Liver (tissue), 9 donors: ENCODE results near the gene CUX1. TPM values are rescaled to one million over a fixed set of nuclear protein-coding genes. Genes with fewer than 3 reads are reported as not detected.

ENCODE experiments used
- DNase-seq: peaks from one replicate; pipeline ENCODE4 v3.0.0-alpha.2; 2017; ENCODE audit warnings: low spot score
- H3K27ac ChIP-seq, 2 donors: one replicate each; pipeline ENCODE4 v1.7.0; 2013; ENCODE audit warnings: inconsistent platforms in 2 of 2, low read length in 2 of 2, control low read depth in 1 of 2, low read depth in 1 of 2, mild to moderate bottlenecking in 1 of 2
- H3K27me3 ChIP-seq, 4 donors: one replicate each; pipeline versions ENCODE4 v1.6.1 to v1.7.0; 2013; ENCODE audit warnings: low read length in 3 of 4, inconsistent platforms in 1 of 4, mild to moderate bottlenecking in 1 of 4, moderate library complexity in 1 of 4; ENCODE audit not compliant: control insufficient read depth in 4 of 4, insufficient read depth in 4 of 4
- H3K36me3 ChIP-seq, 4 donors: one replicate each; pipeline versions ENCODE4 v1.6.1 to v1.7.0; 2013; ENCODE audit warnings: low read length in 3 of 4, mild to moderate bottlenecking in 3 of 4, low read depth in 1 of 4, moderate library complexity in 1 of 4; ENCODE audit not compliant: control insufficient read depth in 4 of 4, insufficient read depth in 3 of 4
- H3K4me1 ChIP-seq, 4 donors: one replicate each; pipeline versions ENCODE4 v1.6.1 to v1.7.0; 2013; ENCODE audit warnings: low read length in 3 of 4, mild to moderate bottlenecking in 3 of 4, moderate library complexity in 1 of 4; ENCODE audit not compliant: control insufficient read depth in 4 of 4, insufficient read depth in 4 of 4
- H3K4me3 ChIP-seq, 3 donors: one replicate each; pipeline versions ENCODE4 v1.6.1 to v1.7.0; 2013; ENCODE audit warnings: low read length in 3 of 3, control low read depth in 1 of 3, low read depth in 1 of 3, mild to moderate bottlenecking in 1 of 3
- H3K9ac ChIP-seq, 2 donors: one replicate each; pipeline ENCODE4 v1.7.0; 2013; ENCODE audit warnings: low read length in 2 of 2, mild to moderate bottlenecking in 2 of 2, moderate library complexity in 2 of 2, control low read depth in 1 of 2, low read depth in 1 of 2
- H3K9me3 ChIP-seq, 4 donors: one replicate each; pipeline versions ENCODE4 v1.6.1 to v1.7.0; 2013; ENCODE audit warnings: low read length in 3 of 4; ENCODE audit not compliant: control insufficient read depth in 4 of 4
- CTCF ChIP-seq: fragments of 150-350 bp; IDR thresholded peaks from 2 replicates; pipeline ENCODE4 v1.5.1; 2017; ENCODE audit warnings: improper control_type of control experiment, low read depth, low read length; ENCODE audit not compliant: missing input control
- EGR1 ChIP-seq, 2 donors: IDR thresholded peaks; 2 replicates each; pipeline ENCODE4 v1.6.1; 2016 to 2018; ENCODE audit warnings: antibody characterized with exemption in 2 of 2, low read depth in 2 of 2
- FOXA1 ChIP-seq: IDR thresholded peaks from 2 replicates; pipeline ENCODE4 v1.6.1; 2016; ENCODE audit warnings: antibody characterized with exemption
- FOXA2 ChIP-seq: IDR thresholded peaks from 2 replicates; pipeline ENCODE4 v1.6.1; 2016; ENCODE audit warnings: antibody characterized with exemption
- GABPA ChIP-seq, 2 donors: IDR thresholded peaks in 1 of 2; conservative IDR thresholded peaks in 1 of 2; 2 replicates each; pipeline ENCODE4 v1.6.1; 2016; ENCODE audit warnings: antibody characterized with exemption in 2 of 2, mild to moderate bottlenecking in 1 of 2, moderate library complexity in 1 of 2
- HNF4A ChIP-seq, 2 donors: conservative IDR thresholded peaks; 2 replicates each; pipeline ENCODE4 v1.6.1; 2016; ENCODE audit warnings: antibody characterized with exemption in 2 of 2, mild to moderate bottlenecking in 2 of 2
- HNF4G ChIP-seq: IDR thresholded peaks from 2 replicates; pipeline ENCODE4 v1.6.1; 2016; ENCODE audit warnings: antibody characterized with exemption
- JUND ChIP-seq, 2 donors: IDR thresholded peaks; 2 replicates each; pipeline ENCODE4 v1.6.1; 2016; ENCODE audit warnings: antibody characterized with exemption in 2 of 2
- MAX ChIP-seq: IDR thresholded peaks from 2 replicates; pipeline ENCODE4 v1.6.1; 2016; ENCODE audit warnings: antibody characterized with exemption
- NR2F2 ChIP-seq: IDR thresholded peaks from 2 replicates; pipeline ENCODE4 v1.6.1; 2016; ENCODE audit warnings: antibody characterized with exemption
- RAD21 ChIP-seq, 2 donors: IDR thresholded peaks; 2 replicates each; pipeline ENCODE4 v1.6.1; 2016; ENCODE audit warnings: antibody characterized with exemption in 2 of 2, mild to moderate bottlenecking in 2 of 2
- RXRA ChIP-seq, 2 donors: IDR thresholded peaks; 2 replicates each; pipeline ENCODE4 v1.6.1; 2017 to 2018; ENCODE audit warnings: antibody characterized with exemption in 2 of 2, mild to moderate bottlenecking in 1 of 2
- SP1 ChIP-seq: IDR thresholded peaks from 2 replicates; pipeline ENCODE4 v1.6.1; 2018; ENCODE audit warnings: antibody characterized with exemption, mild to moderate bottlenecking
- TAF1 ChIP-seq: conservative IDR thresholded peaks from 2 replicates; pipeline ENCODE4 v1.6.1; 2016; ENCODE audit warnings: antibody characterized with exemption, mild to moderate bottlenecking
- YY1 ChIP-seq: IDR thresholded peaks from 2 replicates; pipeline ENCODE4 v1.6.1; 2016; ENCODE audit warnings: antibody characterized with exemption, mild to moderate bottlenecking
- ZBTB33 ChIP-seq: IDR thresholded peaks from 2 replicates; pipeline ENCODE4 v1.6.1; 2016; ENCODE audit warnings: antibody characterized with exemption
- WGBS: extraction: QIAGEN DNeasy Blood & Tissue Kit; methylation state at CpG from one replicate; pipeline ENCODE4 v1.1.7; 2013; 5-methylcytosine and 5-hydroxymethylcytosine counted together
- polyA plus RNA-seq, 2 donors: library from polyadenylated mRNA; stranded (reverse) in 1 of 2; unstranded in 1 of 2; fragments of 200-250 nt in 1 of 2; fragments of >200 nt in 1 of 2; fragmentation: Nextera tagmentation in 1 of 2; extraction: Ambion mirVana in 1 of 2; gene quantifications; one replicate each; pipeline versions ENCODE4 v1.2.1 to v1.2.3, GENCODE V29; 2013 to 2015
- total RNA-seq, 2 donors: library from RNA; depleted of rRNA; stranded (reverse); fragments of >200 nt; gene quantifications; one replicate each; pipeline ENCODE4 v1.2.3, GENCODE V29; 2014
- TF ChIP-seq, protein P1 (sequence below): IDR thresholded peaks from 2 replicates; pipeline ENCODE4 v1.6.1; 2016; ENCODE audit warnings: antibody characterized with exemption
- TF ChIP-seq, protein P2 (sequence below): IDR thresholded peaks from 2 replicates; pipeline ENCODE4 v1.6.1; 2016; ENCODE audit warnings: antibody characterized with exemption, mild to moderate bottlenecking
- donor health status: healthy.
- donor health status: healthy.
- donor health status: healthy.
- donor health status: healthy.
- donor health status: healthy.

Gene CUX1
- total and polyA plus RNA-seq, 4 donors: 18.6 to 40.6 (median 21.4) TPM

DNA sequence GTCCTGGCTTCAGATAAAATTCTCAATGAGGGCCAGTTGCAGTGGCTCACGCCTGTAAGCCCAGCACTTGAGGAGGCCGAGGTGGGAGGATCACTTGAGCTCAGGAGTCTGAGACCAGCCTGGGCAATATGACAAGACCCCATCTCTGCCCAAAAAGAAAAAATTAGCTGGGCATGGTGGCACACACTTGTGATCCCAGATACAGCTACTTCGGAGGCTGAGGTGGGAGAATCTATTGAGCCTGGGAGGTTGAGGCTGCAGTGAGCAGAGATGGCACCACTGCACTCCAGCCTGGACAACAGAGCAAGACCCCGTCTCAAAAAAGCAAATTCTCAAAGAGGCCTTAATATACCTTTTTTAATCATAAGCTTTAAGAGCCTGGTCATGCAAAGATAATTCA lies 142.9 kb downstream of the CUX1 start:
- Histone ChIP-seq H3K4me3 (no peak overlapping the region), H3K27ac (no peak overlapping the region), H3K36me3 (no peaks in the 10 kb centered on the region), H3K9me3 (no peaks in the 10 kb centered on the region), H3K4me1 (peaks cover 0 to 2% (median 0%) of the 10 kb centered on the region in 4 donors), H3K9ac (no peak overlapping the region), H3K27me3 (no peaks in the 10 kb centered on the region)
- 97% methylated on average over 4 of the region's 4 CpGs for whole genome bisulfite sequencing
- DNase-seq: no peak
- TF ChIP-seq EGR1 (IDR thresholded peaks at IDR 0.05; ENCODE audit: low read depth in 2 of 2) (no peak), FOXA2 (no peak), MAX (no peak), NR2F2 (no peak), SP1 (no peak), YY1 (no peak), HNF4G (no peak), ZBTB33 (no peak), CTCF (no peak), RAD21 (IDR thresholded peaks at IDR 0.05) (no peak), HNF4A (conservative IDR thresholded peaks at IDR 0.05) (no peak), FOXA1 (no peak), GABPA (IDR thresholded peaks at IDR 0.05 in 1 of 2, conservative IDR thresholded peaks at IDR 0.05 in 1 of 2) (no peak), JUND (IDR thresholded peaks at IDR 0.05) (no peak), TAF1 (no peak), RXRA (IDR thresholded peaks at IDR 0.05) (no peak)
- TF ChIP-seq, protein P1, sequence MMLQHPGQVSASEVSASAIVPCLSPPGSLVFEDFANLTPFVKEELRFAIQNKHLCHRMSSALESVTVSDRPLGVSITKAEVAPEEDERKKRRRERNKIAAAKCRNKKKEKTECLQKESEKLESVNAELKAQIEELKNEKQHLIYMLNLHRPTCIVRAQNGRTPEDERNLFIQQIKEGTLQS: no peak
- TF ChIP-seq, protein P2, sequence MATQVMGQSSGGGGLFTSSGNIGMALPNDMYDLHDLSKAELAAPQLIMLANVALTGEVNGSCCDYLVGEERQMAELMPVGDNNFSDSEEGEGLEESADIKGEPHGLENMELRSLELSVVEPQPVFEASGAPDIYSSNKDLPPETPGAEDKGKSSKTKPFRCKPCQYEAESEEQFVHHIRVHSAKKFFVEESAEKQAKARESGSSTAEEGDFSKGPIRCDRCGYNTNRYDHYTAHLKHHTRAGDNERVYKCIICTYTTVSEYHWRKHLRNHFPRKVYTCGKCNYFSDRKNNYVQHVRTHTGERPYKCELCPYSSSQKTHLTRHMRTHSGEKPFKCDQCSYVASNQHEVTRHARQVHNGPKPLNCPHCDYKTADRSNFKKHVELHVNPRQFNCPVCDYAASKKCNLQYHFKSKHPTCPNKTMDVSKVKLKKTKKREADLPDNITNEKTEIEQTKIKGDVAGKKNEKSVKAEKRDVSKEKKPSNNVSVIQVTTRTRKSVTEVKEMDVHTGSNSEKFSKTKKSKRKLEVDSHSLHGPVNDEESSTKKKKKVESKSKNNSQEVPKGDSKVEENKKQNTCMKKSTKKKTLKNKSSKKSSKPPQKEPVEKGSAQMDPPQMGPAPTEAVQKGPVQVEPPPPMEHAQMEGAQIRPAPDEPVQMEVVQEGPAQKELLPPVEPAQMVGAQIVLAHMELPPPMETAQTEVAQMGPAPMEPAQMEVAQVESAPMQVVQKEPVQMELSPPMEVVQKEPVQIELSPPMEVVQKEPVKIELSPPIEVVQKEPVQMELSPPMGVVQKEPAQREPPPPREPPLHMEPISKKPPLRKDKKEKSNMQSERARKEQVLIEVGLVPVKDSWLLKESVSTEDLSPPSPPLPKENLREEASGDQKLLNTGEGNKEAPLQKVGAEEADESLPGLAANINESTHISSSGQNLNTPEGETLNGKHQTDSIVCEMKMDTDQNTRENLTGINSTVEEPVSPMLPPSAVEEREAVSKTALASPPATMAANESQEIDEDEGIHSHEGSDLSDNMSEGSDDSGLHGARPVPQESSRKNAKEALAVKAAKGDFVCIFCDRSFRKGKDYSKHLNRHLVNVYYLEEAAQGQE: no peak
